Suppressor macrophage (primary cell): ENCODE measurements around the gene HERC6.

ENCODE experiments used
- DNase-seq, 4 experiments: peaks; one replicate each; pipeline ENCODE4 v3.0.0-alpha.2; 2020 to 2022

The HERC6 gene

DNA sequence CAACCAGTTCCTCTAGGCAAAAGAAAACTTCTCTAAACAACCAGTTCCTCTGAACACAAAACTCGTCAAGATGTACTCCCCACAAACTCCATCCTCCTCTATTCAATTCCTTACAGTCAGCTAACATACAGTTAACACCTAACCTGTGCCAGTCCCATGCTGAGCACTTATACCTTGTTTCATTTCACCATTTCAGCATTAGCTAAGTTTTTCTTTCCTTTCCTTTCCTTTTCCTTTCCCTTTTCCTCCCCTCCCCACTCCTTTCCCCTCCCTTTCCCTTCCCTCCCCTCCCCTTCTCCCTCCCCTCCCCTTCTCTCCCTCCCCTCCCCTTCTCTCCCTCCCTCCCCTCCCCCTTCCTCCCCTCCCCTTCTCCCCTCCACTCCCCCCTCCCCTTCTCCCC, 13.1 kb downstream of the HERC6 start:
- DNase-seq: no peak

DNA sequence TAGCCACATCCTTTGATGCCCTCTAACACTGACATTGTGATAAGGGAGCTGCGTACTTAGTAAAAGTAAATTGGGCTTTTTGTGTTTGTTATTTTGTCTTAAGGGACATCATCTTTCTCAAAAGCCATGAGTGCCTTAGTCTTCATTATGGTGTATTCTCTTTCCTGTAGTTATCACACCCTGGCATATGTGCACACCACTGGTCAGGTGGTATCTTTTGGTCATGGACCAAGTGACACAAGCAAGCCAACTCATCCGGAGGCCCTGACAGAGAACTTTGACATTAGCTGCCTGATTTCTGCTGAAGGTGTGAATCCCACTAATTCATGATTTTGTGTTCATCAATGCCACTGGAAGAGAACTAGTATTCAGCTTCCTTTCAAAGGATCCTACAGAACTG, 18.0 kb downstream of the HERC6 start:
- no peak for DNase-seq

DNA sequence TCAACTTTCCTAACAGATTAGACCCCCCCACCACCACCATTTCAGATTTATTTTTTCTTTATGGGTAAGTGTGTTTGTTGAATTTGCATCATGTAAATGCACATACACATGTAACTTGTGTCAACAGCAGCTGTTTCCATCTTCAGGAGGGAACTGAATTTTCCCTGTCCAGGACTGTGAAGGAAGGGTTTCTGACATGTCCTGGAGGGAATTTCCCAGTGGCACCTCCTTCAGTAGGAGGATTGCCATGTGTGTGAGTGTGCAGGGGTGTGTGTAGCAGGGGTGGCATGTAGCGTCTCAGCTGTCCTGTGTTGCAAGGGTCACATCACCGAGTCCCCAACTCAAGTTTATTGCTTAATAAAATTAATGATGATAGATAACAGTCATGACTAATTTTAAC, 19.7 kb downstream of the HERC6 start:
- peak; percentile 31 to 66 (median 48) for DNase-seq

GRCh38 chr4:88409206-88409605, 30.6 kb downstream of the HERC6 start:
- DNase-seq: no peak

GRCh38 chr4:88409789-88410188, 31.1 kb downstream of the HERC6 start:
- DNase-seq: no peak

GRCh38 chr4:88411491-88412096, 32.9 kb downstream of the HERC6 start:
- DNase-seq: peak; percentile 5 to 44 (median 41)

DNA sequence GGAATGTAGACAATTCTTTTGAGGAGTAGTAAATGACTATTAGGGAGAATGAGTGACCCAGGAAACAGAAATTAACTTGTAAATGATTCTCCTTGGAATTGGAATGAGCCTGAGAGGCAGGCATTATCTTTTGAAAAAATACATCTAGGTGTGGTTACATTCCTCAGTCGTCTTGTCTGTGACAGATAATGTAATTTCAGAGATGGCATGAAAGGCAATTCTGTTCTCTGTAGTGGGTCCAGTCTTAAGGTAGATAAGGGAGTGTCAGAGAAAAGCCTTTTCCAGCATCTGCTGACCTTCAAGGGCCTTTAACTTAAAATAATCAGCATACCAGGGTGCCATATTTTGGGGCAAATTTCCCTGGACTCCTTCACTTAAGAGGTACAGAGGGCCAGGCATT, 35.1 kb downstream of the HERC6 start:
- DNase-seq: no peak

- DNase-seq: no peak
Observed at GRCh38 chr4:88414755-88415154, 36.1 kb downstream of the HERC6 start.

DNA sequence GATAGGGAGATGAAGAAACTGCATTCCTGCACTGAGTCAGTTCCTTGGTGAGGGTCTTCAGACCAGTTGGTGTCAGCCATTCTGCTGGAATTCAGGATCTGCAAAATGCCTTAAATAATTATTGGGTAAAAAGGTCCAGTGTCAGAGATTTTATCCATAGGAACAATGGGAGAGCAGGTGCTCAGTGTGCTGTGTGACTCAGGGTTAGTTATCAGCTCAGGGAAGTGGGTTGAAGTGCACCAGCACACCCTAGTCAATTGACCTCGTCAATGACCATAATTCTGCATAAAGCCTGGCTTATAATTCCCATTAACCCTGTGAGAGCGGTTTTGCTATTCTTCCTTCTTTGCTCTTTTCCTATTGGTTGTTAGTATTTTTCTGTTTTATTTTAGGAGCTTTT, 37.3 kb downstream of the HERC6 start:
- DNase-seq: no peak

DNA sequence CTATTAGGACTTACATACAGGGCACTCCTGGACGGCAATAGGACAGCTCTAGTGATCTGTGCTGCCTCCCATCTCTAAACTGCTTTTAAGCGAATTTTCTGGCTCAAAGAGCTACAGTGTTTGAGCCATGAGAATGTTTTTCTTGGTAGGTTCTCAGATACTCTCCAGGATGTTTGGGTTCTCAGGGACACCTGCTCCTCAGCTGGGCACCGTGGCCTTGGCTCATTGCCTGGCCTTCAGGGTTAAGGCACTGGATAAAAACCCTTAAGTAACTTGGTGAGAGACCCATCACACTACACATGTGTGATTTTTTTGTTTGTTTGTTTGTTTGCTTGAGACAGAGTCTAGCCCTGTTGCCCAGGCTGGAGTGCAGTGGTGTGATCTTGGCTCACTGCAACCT, 39.8 kb downstream of the HERC6 start:
- DNase-seq: no peak

GRCh38 chr4:88419874-88420273, 41.2 kb downstream of the HERC6 start:
- DNase-seq: no peak

DNA sequence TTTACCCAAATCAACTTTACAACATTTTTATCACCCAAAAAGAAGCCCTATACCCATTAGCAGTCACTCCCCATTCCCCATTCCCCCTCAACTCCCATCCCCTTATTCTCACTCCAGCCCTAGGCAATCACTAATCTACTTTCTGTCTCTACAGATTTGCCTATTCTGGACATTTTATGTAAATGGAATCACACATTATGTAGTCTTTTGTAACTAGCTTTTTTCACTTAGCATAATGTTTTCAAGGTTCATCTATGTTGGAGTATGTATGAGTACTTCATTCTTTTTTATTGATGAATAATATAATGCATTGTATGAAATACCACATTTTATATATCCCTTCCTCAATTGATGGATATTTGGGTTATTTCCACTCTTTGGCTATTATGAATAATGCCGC, 42.2 kb downstream of the HERC6 start:
- no peak for DNase-seq

GRCh38 chr4:88422403-88422802, 43.8 kb downstream of the HERC6 start:
- DNase-seq: no peak

- DNase-seq: no peak
Observed at GRCh38 chr4:88429401-88429800, 50.7 kb downstream of the HERC6 start.

DNA sequence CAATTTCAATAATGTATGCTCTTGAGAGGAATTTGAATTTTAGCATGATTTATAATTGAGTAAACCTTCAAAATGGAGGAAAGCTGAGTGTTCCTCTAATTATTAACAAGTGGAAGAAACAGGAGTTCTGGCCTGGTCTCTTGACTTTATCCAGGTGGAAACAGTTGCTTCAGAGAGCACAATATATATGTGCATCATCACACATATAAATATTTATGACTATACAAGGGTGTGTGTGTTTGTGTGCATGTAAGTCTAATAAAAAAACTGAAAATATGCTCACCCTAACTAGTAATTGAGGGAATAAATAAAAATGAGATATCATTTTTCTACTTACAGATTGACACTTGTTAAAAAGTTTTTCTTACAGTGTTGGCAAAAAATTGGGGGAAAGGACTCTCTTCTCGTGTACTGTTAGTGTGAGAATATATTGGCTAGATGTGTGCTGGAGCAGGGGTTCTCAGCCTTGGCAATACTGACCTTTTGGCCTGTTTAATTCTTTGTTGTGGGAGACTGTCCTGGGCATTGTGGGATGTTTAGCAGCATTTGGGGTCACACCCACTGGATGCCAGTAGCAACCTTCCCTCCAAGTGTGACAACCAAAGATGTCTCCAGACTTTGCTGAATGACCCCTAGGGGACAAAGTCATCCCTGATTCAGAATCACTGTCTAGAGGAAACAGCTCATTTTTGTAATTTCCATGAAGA, 57.5 kb downstream of the HERC6 start:
- DNase-seq: no peak

DNA sequence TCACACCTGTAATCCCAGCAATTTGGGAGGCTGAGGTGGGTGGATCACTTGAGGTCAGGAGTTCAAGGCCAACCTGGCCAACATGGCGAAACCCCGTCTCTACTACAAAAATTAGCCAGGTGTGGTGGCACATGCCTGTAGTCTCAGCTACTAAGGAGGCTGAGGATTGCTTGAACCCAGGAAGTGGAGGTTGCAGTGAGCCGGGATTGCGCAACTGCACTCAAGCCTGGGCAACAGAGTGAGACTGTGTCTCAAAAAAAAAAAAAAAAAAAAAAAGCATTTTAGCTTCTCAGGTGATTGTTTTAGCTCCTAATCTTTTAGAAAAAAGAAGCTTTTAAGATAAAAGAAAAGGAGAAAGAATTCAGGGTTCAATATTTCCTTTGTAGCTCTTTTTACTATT, 59.2 kb downstream of the HERC6 start:
- DNase-seq: peak in 1 of 4 experiments; percentile 1

GRCh38 chr4:88439161-88439760, 60.6 kb downstream of the HERC6 start:
- DNase-seq: no peak

GRCh38 chr4:88440146-88440545, 61.5 kb downstream of the HERC6 start:
- no peak for DNase-seq

DNA sequence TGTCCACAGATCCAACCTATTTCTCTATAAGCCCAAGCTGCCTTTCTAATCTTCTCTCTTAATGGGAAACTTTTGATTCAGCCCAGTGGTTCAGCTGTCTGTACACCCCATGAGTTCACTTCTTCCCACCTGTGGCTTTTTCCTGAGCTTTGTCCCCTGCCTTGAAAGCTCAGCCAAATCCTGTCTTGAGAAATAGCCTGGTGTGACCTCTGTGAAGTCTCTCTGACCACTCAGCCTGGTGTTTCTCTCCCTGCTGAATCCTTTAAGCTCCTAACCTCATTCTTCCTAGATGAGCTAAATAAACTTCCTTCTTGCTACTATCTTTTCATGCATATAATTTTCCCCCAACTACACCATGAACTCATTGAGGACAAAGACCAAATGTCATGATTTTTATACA, 63.0 kb downstream of the HERC6 start:
- DNase-seq: no peak

- no peak for DNase-seq
Observed at GRCh38 chr4:88442689-88443191, 64.1 kb downstream of the HERC6 start.

DNA sequence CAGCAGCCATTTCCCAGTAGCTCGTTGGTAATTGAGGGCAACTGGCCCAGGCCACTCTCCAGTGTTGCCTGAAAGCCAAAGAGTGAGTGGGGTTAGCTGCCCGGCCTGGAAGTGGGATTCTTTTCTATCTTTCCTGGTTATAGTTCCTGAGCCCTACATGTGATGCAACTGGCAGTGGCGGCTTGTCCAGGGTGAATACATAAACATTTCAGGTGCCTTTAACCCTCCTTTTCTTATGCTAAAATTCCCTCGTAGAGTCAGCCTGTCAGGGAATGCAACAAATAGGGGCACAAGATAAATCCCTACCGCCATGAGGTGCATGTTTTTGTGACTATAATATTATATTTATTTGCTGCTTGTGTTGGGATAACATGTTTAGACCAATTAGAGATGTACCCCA, 64.8 kb downstream of the HERC6 start:
- no peak for DNase-seq

GRCh38 chr4:88445252-88445651, 66.6 kb downstream of the HERC6 start:
- DNase-seq: no peak

GRCh38 chr4:88446124-88446523, 67.5 kb downstream of the HERC6 start:
- no peak for DNase-seq
